ENCODE results near the gene ZFAND3.

DNA sequence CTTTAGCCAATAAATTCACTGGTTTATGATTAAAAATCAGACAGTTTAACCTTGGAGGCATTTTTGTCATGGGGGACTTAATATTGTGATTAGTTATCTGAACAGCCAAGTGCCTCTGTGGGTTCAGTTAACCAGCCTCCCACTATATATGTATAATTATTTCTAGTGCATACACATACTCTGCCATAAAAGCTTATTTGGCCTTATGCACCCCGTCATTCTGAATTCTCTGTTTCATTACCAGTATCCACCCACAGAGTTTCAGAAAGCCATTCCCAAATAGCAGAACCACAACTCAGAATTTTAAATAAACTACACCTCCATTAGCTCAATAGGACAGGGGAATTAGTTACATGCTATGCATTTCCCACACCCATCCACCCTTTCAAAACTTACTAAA lies 279.7 kb downstream of the ZFAND3 start:
- TF ChIP-seq, protein P1, sequence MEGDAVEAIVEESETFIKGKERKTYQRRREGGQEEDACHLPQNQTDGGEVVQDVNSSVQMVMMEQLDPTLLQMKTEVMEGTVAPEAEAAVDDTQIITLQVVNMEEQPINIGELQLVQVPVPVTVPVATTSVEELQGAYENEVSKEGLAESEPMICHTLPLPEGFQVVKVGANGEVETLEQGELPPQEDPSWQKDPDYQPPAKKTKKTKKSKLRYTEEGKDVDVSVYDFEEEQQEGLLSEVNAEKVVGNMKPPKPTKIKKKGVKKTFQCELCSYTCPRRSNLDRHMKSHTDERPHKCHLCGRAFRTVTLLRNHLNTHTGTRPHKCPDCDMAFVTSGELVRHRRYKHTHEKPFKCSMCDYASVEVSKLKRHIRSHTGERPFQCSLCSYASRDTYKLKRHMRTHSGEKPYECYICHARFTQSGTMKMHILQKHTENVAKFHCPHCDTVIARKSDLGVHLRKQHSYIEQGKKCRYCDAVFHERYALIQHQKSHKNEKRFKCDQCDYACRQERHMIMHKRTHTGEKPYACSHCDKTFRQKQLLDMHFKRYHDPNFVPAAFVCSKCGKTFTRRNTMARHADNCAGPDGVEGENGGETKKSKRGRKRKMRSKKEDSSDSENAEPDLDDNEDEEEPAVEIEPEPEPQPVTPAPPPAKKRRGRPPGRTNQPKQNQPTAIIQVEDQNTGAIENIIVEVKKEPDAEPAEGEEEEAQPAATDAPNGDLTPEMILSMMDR (IDR thresholded peaks at IDR 0.05) = no peak
- no peak for TF ChIP-seq POLR2AphosphoS5 (IDR thresholded peaks at IDR 0.05)
- no peak for TF ChIP-seq POLR2A (IDR thresholded peaks at IDR 0.05)
